Esophagus muscularis mucosa (tissue), 4 donors: ENCODE results near the gene QARS1. TPM values are rescaled to one million over a fixed set of nuclear protein-coding genes. Genes with fewer than 3 reads are reported as not detected.
A peak's percentile ranks its signal among the peaks of the same experiment; 100 is the strongest.

ENCODE experiments used
- DNase-seq: peaks from one replicate; pipeline ENCODE4 v3.0.0-alpha.2; 2017; ENCODE audit errors: extremely low spot score
- H3K27ac ChIP-seq, 4 donors: fragments of 200-600 bp; sonication (generic); replicated peaks in 1 of 4; 1 replicate in 3 of 4; 2 replicates in 1 of 4; pipeline ENCODE4 v1.5.1; 2016 to 2019; ENCODE audit warnings: mild to moderate bottlenecking in 1 of 4
- H3K27me3 ChIP-seq, 4 donors: fragments of 200-600 bp; sonication (generic); one replicate each; pipeline versions ENCODE4 v1.5.1 to v1.6.0; 2016 to 2019
- H3K36me3 ChIP-seq, 4 donors: fragments of 200-600 bp; sonication (generic); one replicate each; pipeline ENCODE4 v1.5.1; 2016 to 2019
- H3K4me1 ChIP-seq, 4 donors: fragments of 200-600 bp; sonication (generic); one replicate each; pipeline ENCODE4 v1.5.1; 2016 to 2019
- H3K4me3 ChIP-seq, 4 donors: fragments of 200-600 bp; sonication (generic); 1 replicate in 2 of 4; 2 replicates in 2 of 4; pipeline ENCODE4 v1.5.1; 2016 to 2019; ENCODE audit warnings: mild to moderate bottlenecking in 4 of 4, moderate library complexity in 1 of 4
- H3K9me3 ChIP-seq, 4 donors: fragments of 200-600 bp; sonication (generic); 1 replicate in 3 of 4; 2 replicates in 1 of 4; pipeline ENCODE4 v1.5.1; 2016 to 2019
- CTCF ChIP-seq, 3 experiments: fragments of 200-600 bp in 2 of 3; fragments of 450-650 bp in 1 of 3; sonication (generic) in 2 of 3; IDR thresholded peaks; one replicate each; pipeline ENCODE4 v1.5.1; 2017 to 2019; ENCODE audit warnings: antibody characterized with exemption in 3 of 3, mild to moderate bottlenecking in 2 of 3, moderate library complexity in 1 of 3
- EP300 ChIP-seq: sonication (generic); formaldehyde crosslinking; IDR thresholded peaks from one replicate; pipeline ENCODE4 v1.6.1; 2017; ENCODE audit warnings: antibody characterized with exemption
- POLR2A ChIP-seq: fragments of 450-650 bp; IDR thresholded peaks from one replicate; pipeline ENCODE4 v1.6.1; 2017; ENCODE audit warnings: antibody characterized with exemption, moderate library complexity, mild to moderate bottlenecking, low read depth
- POLR2AphosphoS5 ChIP-seq, 2 donors: sonication (generic); formaldehyde crosslinking; IDR thresholded peaks; one replicate each; pipeline ENCODE4 v1.6.1; 2017; ENCODE audit warnings: antibody characterized with exemption in 2 of 2
- WGBS: methylation state at CpG from one replicate; pipeline ENCODE4 v1.1.5; 2018; 5-methylcytosine and 5-hydroxymethylcytosine counted together
- intact Hi-C: fragments of 100-400 bp; cut with DNase I; formaldehyde crosslinking; loops from one replicate; pipeline ENCODE4 v1.15.1; 2023
- total RNA-seq, 4 donors: library from RNA; depleted of rRNA; stranded (reverse); fragments of >200 nt; gene quantifications; one replicate each; pipeline versions ENCODE4 v1.1.0 to v1.2.1, GENCODE V29; 2016

QARS1 gene
- 100 to 1,000 TPM; 151 to 229 (median 197) TPM for total RNA-seq

- H3K36me3 ChIP-seq, result peaks cover 42 to 68% (median 65%) of the 10 kb centered on the region in 4 donors
- intact Hi-C loops, result no loop called here
Measured at GRCh38 chr3:49104427-49105291, at the start of gene QARS1. Gene QARS1, minus strand, starts transcription at chr3:49104757. Its CDS starts 24 bp downstream, at chr3:49104733.

GRCh38 chr3:49153349-49153912 is 48.9 kb upstream of the QARS1 start:
- no peak overlapping the region for H3K4me3 ChIP-seq
- no peaks in the 10 kb centered on the region for H3K9me3 ChIP-seq
- no peaks in the 10 kb centered on the region for H3K36me3 ChIP-seq
- H3K4me1 ChIP-seq, result peaks cover 0 to 5% (median 0%) of the 10 kb centered on the region in 4 donors
- no peak for DNase-seq
- WGBS, result 88% methylated on average over 3 of the region's 3 CpGs
- no peak overlapping the region for H3K27ac ChIP-seq
- intact Hi-C loops, result no loop called here
- TF ChIP-seq POLR2AphosphoS5 (IDR thresholded peaks at IDR 0.05) (no peak), POLR2A (no peak)
- no peaks in the 10 kb centered on the region for H3K27me3 ChIP-seq

More at GRCh38 chr3:49104427-49105291, at the start of gene QARS1:
- Histone ChIP-seq H3K9me3 (no peaks in the 10 kb centered on the region), H3K27me3 (no peaks in the 10 kb centered on the region), H3K4me1 (peaks cover 20 to 35% (median 27%) of the 10 kb centered on the region in 4 donors), H3K27ac (peak within 1 kb of the TSS; percentile 82 to 91 (median 86)), H3K4me3 (peak within 1 kb of the TSS; percentile 87 to 99 (median 98))
- peak; percentile 99 for DNase-seq
- no peak for TF ChIP-seq EP300
- no peak for TF ChIP-seq POLR2A
- TF ChIP-seq POLR2AphosphoS5 (IDR thresholded peaks at IDR 0.05), result peak; percentile 80 to 84
- TF ChIP-seq CTCF (IDR thresholded peaks at IDR 0.05), result no peak
- 0% methylated on average over 9 of the region's 50 CpGs for WGBS

- Histone ChIP-seq H3K27ac (no peak overlapping the region), H3K4me1 (no peaks in the 10 kb centered on the region), H3K9me3 (no peaks in the 10 kb centered on the region), H3K4me3 (no peak overlapping the region), H3K27me3 (no peaks in the 10 kb centered on the region), H3K36me3 (no peaks in the 10 kb centered on the region)
- DNase-seq, result no peak
- TF ChIP-seq POLR2AphosphoS5 (IDR thresholded peaks at IDR 0.05), result no peak
- no peak for TF ChIP-seq CTCF (IDR thresholded peaks at IDR 0.05)
- no peak for TF ChIP-seq POLR2A
- no peak for TF ChIP-seq EP300
- 100% methylated on average over 1 of the region's 2 CpGs for WGBS
- intact Hi-C loops, result no loop called here
Measured at GRCh38 chr3:49151610-49152009, 47.1 kb upstream of the QARS1 start.

- H3K36me3 ChIP-seq, result no peaks in the 10 kb centered on the region
- WGBS, result 69% methylated on average over 5 of the region's 5 CpGs
- intact Hi-C loops, result no loop called here
- H3K4me1 ChIP-seq, result no peaks in the 10 kb centered on the region
- TF ChIP-seq CTCF (IDR thresholded peaks at IDR 0.05) (no peak), POLR2AphosphoS5 (IDR thresholded peaks at IDR 0.05) (no peak), POLR2A (no peak), EP300 (no peak)
- H3K4me3 ChIP-seq, result no peak overlapping the region
- DNase-seq, result no peak
- no peak overlapping the region for H3K27ac ChIP-seq
- H3K9me3 ChIP-seq, result no peaks in the 10 kb centered on the region
- no peaks in the 10 kb centered on the region for H3K27me3 ChIP-seq
Measured at GRCh38 chr3:49148159-49148558, 43.6 kb upstream of the QARS1 start.

- H3K27ac ChIP-seq, result no peak overlapping the region
- no peaks in the 10 kb centered on the region for H3K9me3 ChIP-seq
- WGBS, result 72% methylated on average over 3 of the region's 3 CpGs
- TF ChIP-seq POLR2AphosphoS5 (IDR thresholded peaks at IDR 0.05), result no peak
- no peak for TF ChIP-seq CTCF (IDR thresholded peaks at IDR 0.05)
- TF ChIP-seq POLR2A, result no peak
- TF ChIP-seq EP300, result no peak
- H3K4me1 ChIP-seq, result no peaks in the 10 kb centered on the region
- peak; percentile 79 for DNase-seq
- no peaks in the 10 kb centered on the region for H3K27me3 ChIP-seq
- no peak overlapping the region for H3K4me3 ChIP-seq
- H3K36me3 ChIP-seq, result no peaks in the 10 kb centered on the region
- intact Hi-C loops, result no loop called here
Measured at GRCh38 chr3:49140080-49140479, 35.5 kb upstream of the QARS1 start.
